Measurements from ENCODE around the gene ENHO. TPM values are rescaled to one million over a fixed set of nuclear protein-coding genes. Genes with fewer than 3 reads are reported as not detected.
"Not testable (repeated sequence)": the region's sequence is repeated elsewhere in the genome, so short reads cannot be mapped to it uniquely, and the experiment has no call there.

ENHO gene
- total RNA-seq, 1 donor from 2014 or later: 0.86 TPM

GRCh38 chr9:34486572-34486971 is 36.2 kb downstream of the ENHO start:
- no peak overlapping the region for H3K27ac Mint-ChIP-seq (ENCODE audit: unreplicated experiment)
- peaks cover 48% of the 10 kb centered on the region for H3K27me3 Mint-ChIP-seq (ENCODE audit: unreplicated experiment)
- H3K4me3 Mint-ChIP-seq (ENCODE audit: unreplicated experiment): no peak overlapping the region
- no peak for TF ChIP-seq CTCF (IDR thresholded peaks at IDR 0.05)
- H3K4me1 Mint-ChIP-seq (ENCODE audit: unreplicated experiment): no peaks in the 10 kb centered on the region
- no peaks in the 10 kb centered on the region for H3K36me3 Mint-ChIP-seq (ENCODE audit: unreplicated experiment)
- H3K9me3 Mint-ChIP-seq (ENCODE audit: unreplicated experiment): no peaks in the 10 kb centered on the region
- DNase-seq (ENCODE audit: extremely low spot score, unreplicated experiment): no peak

- Mint-ChIP-seq H3K4me3 (ENCODE audit: unreplicated experiment) (no peak overlapping the region), H3K27ac (ENCODE audit: unreplicated experiment) (no peak overlapping the region), H3K36me3 (ENCODE audit: unreplicated experiment) (no peaks in the 10 kb centered on the region), H3K4me1 (ENCODE audit: unreplicated experiment) (no peaks in the 10 kb centered on the region), H3K27me3 (ENCODE audit: unreplicated experiment) (peaks cover 43% of the 10 kb centered on the region), H3K9me3 (ENCODE audit: unreplicated experiment) (no peaks in the 10 kb centered on the region)
- DNase-seq (ENCODE audit: extremely low spot score, unreplicated experiment): no peak
- no peak for TF ChIP-seq CTCF (IDR thresholded peaks at IDR 0.05)
These were observed 37.0 kb downstream of the ENHO start for GRCh38 chr9:34485822-34486221.

GRCh38 chr9:34484678-34485077 is 38.1 kb downstream of the ENHO start:
- Mint-ChIP-seq H3K27ac (ENCODE audit: unreplicated experiment) (no peak overlapping the region), H3K27me3 (ENCODE audit: unreplicated experiment) (peaks cover 39% of the 10 kb centered on the region), H3K36me3 (ENCODE audit: unreplicated experiment) (no peaks in the 10 kb centered on the region), H3K9me3 (ENCODE audit: unreplicated experiment) (no peaks in the 10 kb centered on the region), H3K4me1 (ENCODE audit: unreplicated experiment) (no peaks in the 10 kb centered on the region), H3K4me3 (ENCODE audit: unreplicated experiment) (no peak overlapping the region)
- TF ChIP-seq CTCF (IDR thresholded peaks at IDR 0.05): no peak
- DNase-seq (ENCODE audit: extremely low spot score, unreplicated experiment): no peak

- H3K36me3 Mint-ChIP-seq (ENCODE audit: unreplicated experiment); H3K4me1 Mint-ChIP-seq (ENCODE audit: unreplicated experiment); H3K9me3 Mint-ChIP-seq (ENCODE audit: unreplicated experiment); H3K4me3 Mint-ChIP-seq (ENCODE audit: unreplicated experiment); DNase-seq (ENCODE audit: extremely low spot score, unreplicated experiment); H3K27ac Mint-ChIP-seq (ENCODE audit: unreplicated experiment): not testable (repeated sequence)
- peaks cover 34% of the 10 kb centered on the region for H3K27me3 Mint-ChIP-seq (ENCODE audit: unreplicated experiment)
These were observed 40.0 kb downstream of the ENHO start for GRCh38 chr9:34482746-34483145.

GRCh38 chr9:34481620-34482019 is 41.2 kb downstream of the ENHO start:
- H3K27ac Mint-ChIP-seq (ENCODE audit: unreplicated experiment): not testable (repeated sequence)

GRCh38 chr9:34479431-34479866 is 43.3 kb downstream of the ENHO start:
- no peaks in the 10 kb centered on the region for H3K4me1 Mint-ChIP-seq (ENCODE audit: unreplicated experiment)
- H3K27ac Mint-ChIP-seq (ENCODE audit: unreplicated experiment): no peak overlapping the region
- DNase-seq (ENCODE audit: extremely low spot score, unreplicated experiment): no peak
- H3K9me3 Mint-ChIP-seq (ENCODE audit: unreplicated experiment): no peaks in the 10 kb centered on the region
- no peaks in the 10 kb centered on the region for H3K36me3 Mint-ChIP-seq (ENCODE audit: unreplicated experiment)
- H3K27me3 Mint-ChIP-seq (ENCODE audit: unreplicated experiment): peaks cover 23% of the 10 kb centered on the region
- no peak for TF ChIP-seq CTCF (IDR thresholded peaks at IDR 0.05)
- H3K4me3 Mint-ChIP-seq (ENCODE audit: unreplicated experiment): no peak overlapping the region

More at GRCh38 chr9:34481620-34482019, 41.2 kb downstream of the ENHO start:
- not testable (repeated sequence) for H3K36me3 Mint-ChIP-seq (ENCODE audit: unreplicated experiment); H3K9me3 Mint-ChIP-seq (ENCODE audit: unreplicated experiment); DNase-seq (ENCODE audit: extremely low spot score, unreplicated experiment); H3K4me1 Mint-ChIP-seq (ENCODE audit: unreplicated experiment); H3K4me3 Mint-ChIP-seq (ENCODE audit: unreplicated experiment)
- H3K27me3 Mint-ChIP-seq (ENCODE audit: unreplicated experiment): peaks cover 28% of the 10 kb centered on the region
